ENCODE data around the gene TMCO1. TPM values are rescaled to one million over a fixed set of nuclear protein-coding genes. Genes with fewer than 3 reads are reported as not detected.
A peak's percentile ranks its signal among the peaks of the same experiment; 100 is the strongest.

Gene TMCO1
- total RNA-seq (134 TPM in 2 replicates), polyA plus RNA-seq (187 and 205 TPM in 2 replicates)

GRCh38 chr1:165768513-165769394 is at the start of gene TMCO1:
TMCO1 (minus strand) TSS chr1:165768868; CDS start chr1:165768751, 117 bp downstream.
- peak within 1 kb of the TSS; percentile 58 for H3K4me3 ChIP-seq
- H3K9me2 ChIP-seq (replicated peaks; ENCODE audit: insufficient read depth): no peaks in the 10 kb centered on the region
- H2AFZ ChIP-seq: peak within 1 kb of the TSS; percentile 92
- no peaks in the 10 kb centered on the region for H4K20me1 ChIP-seq (ENCODE audit: insufficient read depth, poor library complexity, severe bottlenecking)
- H3K27ac ChIP-seq: peak within 1 kb of the TSS; percentile 96
- peaks cover 14% of the 10 kb centered on the region for H3K4me1 ChIP-seq (ENCODE audit: insufficient read depth)
- no peaks in the 10 kb centered on the region for H3K9me3 ChIP-seq (ENCODE audit: low read depth)
- WGBS (ENCODE audit: low lambda C conversion rate, missing lambda C conversion rate): under 1% methylated on average over 56 of the region's 56 CpGs
- H3K27me3 ChIP-seq: no peaks in the 10 kb centered on the region
- peak; percentile 15 for TF ChIP-seq CTCF (IDR thresholded peaks at IDR 0.05; ENCODE audit: poor library complexity)
- TF ChIP-seq EZH2phosphoT487 (IDR thresholded peaks at IDR 0.05; ENCODE audit: low read depth, severe bottlenecking, unreplicated experiment): no peak
- no peak for TF ChIP-seq EZH2 (IDR thresholded peaks at IDR 0.05; ENCODE audit: borderline replicate concordance)
- peaks cover 47% of the 10 kb centered on the region for H3K79me2 ChIP-seq
- peak; percentile 99 for DNase-seq (ENCODE audit: low spot score)
- H3K36me3 ChIP-seq (replicated peaks; ENCODE audit: insufficient read depth, low read depth): no peaks in the 10 kb centered on the region
- peak within 1 kb of the TSS; percentile 90 for H3K4me2 ChIP-seq

- no peaks in the 10 kb centered on the region for H3K79me2 ChIP-seq
- no peak overlapping the region for H2AFZ ChIP-seq
- H3K4me1 ChIP-seq (ENCODE audit: insufficient read depth): no peaks in the 10 kb centered on the region
- no peaks in the 10 kb centered on the region for H3K27me3 ChIP-seq
- 62% methylated on average over 13 of the region's 13 CpGs for WGBS (ENCODE audit: low lambda C conversion rate, missing lambda C conversion rate)
- H4K20me1 ChIP-seq (ENCODE audit: insufficient read depth, poor library complexity, severe bottlenecking): no peaks in the 10 kb centered on the region
- H3K4me2 ChIP-seq: no peak overlapping the region
- no peak overlapping the region for H3K4me3 ChIP-seq
- H3K36me3 ChIP-seq (replicated peaks; ENCODE audit: insufficient read depth, low read depth): no peaks in the 10 kb centered on the region
- no peaks in the 10 kb centered on the region for H3K9me2 ChIP-seq (replicated peaks; ENCODE audit: insufficient read depth)
- H3K9me3 ChIP-seq (ENCODE audit: low read depth): no peaks in the 10 kb centered on the region
- H3K27ac ChIP-seq: no peak overlapping the region
- TF ChIP-seq CTCF (IDR thresholded peaks at IDR 0.05; ENCODE audit: poor library complexity) (no peak), EZH2 (IDR thresholded peaks at IDR 0.05; ENCODE audit: borderline replicate concordance) (no peak), EZH2phosphoT487 (IDR thresholded peaks at IDR 0.05; ENCODE audit: low read depth, severe bottlenecking, unreplicated experiment) (no peak)
- DNase-seq (ENCODE audit: low spot score): peak; percentile 13
Measured at GRCh38 chr1:165816826-165817497, 48.3 kb upstream of the TMCO1 start.

- TF ChIP-seq CTCF (IDR thresholded peaks at IDR 0.05; ENCODE audit: poor library complexity) (no peak), EZH2 (IDR thresholded peaks at IDR 0.05; ENCODE audit: borderline replicate concordance) (no peak), EZH2phosphoT487 (IDR thresholded peaks at IDR 0.05; ENCODE audit: low read depth, severe bottlenecking, unreplicated experiment) (no peak)
- DNase-seq (ENCODE audit: low spot score): no peak
- H3K79me2 ChIP-seq: no peaks in the 10 kb centered on the region
- H3K4me3 ChIP-seq: no peak overlapping the region
- no peak overlapping the region for H2AFZ ChIP-seq
- 63% methylated on average over 3 of the region's 3 CpGs for WGBS (ENCODE audit: low lambda C conversion rate, missing lambda C conversion rate)
- no peaks in the 10 kb centered on the region for H3K9me2 ChIP-seq (replicated peaks; ENCODE audit: insufficient read depth)
- H3K4me2 ChIP-seq: no peak overlapping the region
- H3K36me3 ChIP-seq (replicated peaks; ENCODE audit: insufficient read depth, low read depth): no peaks in the 10 kb centered on the region
- H3K27me3 ChIP-seq: no peaks in the 10 kb centered on the region
- no peaks in the 10 kb centered on the region for H4K20me1 ChIP-seq (ENCODE audit: insufficient read depth, poor library complexity, severe bottlenecking)
- no peaks in the 10 kb centered on the region for H3K4me1 ChIP-seq (ENCODE audit: insufficient read depth)
- no peaks in the 10 kb centered on the region for H3K9me3 ChIP-seq (ENCODE audit: low read depth)
- H3K27ac ChIP-seq: no peak overlapping the region
Measured at GRCh38 chr1:165816157-165816556, 47.5 kb upstream of the TMCO1 start.

Measured in hepatocyte (in vitro differentiated cells).